Panc1 (cell line): Measurements from ENCODE around the gene PARVG.

Source experiments
- REST ChIP-seq, 2 experiments: IDR thresholded peaks; 2 replicates each; pipeline ENCODE4 v1.6.1; 2011 to 2012; ENCODE audit warnings: low read depth in 2 of 2, control low read depth in 1 of 2, low read length in 1 of 2, mild to moderate bottlenecking in 1 of 2, moderate library complexity in 1 of 2; ENCODE audit not compliant: insufficient read depth in 1 of 2
- SIN3A ChIP-seq: IDR thresholded peaks from 2 replicates; pipeline ENCODE4 v1.6.1; 2012; ENCODE audit warnings: low read depth, mild to moderate bottlenecking, low read length, moderate library complexity, borderline replicate concordance; ENCODE audit not compliant: insufficient read depth
- TF ChIP-seq, protein P1 (sequence below): fragments of 450-650 bp; IDR thresholded peaks from 2 replicates; pipeline ENCODE4 v1.5.1; 2017; ENCODE audit warnings: mild to moderate bottlenecking

GRCh38 chr22:44237290-44237689, 56.6 kb downstream of the PARVG start:
- TF ChIP-seq REST (IDR thresholded peaks at IDR 0.05; ENCODE audit: insufficient read depth in 1 of 2, low read depth in 2 of 2, low read length in 1 of 2) (no peak), SIN3A (no peak)
- TF ChIP-seq, protein P1, sequence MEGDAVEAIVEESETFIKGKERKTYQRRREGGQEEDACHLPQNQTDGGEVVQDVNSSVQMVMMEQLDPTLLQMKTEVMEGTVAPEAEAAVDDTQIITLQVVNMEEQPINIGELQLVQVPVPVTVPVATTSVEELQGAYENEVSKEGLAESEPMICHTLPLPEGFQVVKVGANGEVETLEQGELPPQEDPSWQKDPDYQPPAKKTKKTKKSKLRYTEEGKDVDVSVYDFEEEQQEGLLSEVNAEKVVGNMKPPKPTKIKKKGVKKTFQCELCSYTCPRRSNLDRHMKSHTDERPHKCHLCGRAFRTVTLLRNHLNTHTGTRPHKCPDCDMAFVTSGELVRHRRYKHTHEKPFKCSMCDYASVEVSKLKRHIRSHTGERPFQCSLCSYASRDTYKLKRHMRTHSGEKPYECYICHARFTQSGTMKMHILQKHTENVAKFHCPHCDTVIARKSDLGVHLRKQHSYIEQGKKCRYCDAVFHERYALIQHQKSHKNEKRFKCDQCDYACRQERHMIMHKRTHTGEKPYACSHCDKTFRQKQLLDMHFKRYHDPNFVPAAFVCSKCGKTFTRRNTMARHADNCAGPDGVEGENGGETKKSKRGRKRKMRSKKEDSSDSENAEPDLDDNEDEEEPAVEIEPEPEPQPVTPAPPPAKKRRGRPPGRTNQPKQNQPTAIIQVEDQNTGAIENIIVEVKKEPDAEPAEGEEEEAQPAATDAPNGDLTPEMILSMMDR = no peak
